IMR-90 (cell line): ENCODE measurements around the gene SERPINA10. TPM values are rescaled to one million over a fixed set of nuclear protein-coding genes. Genes with fewer than 3 reads are reported as not detected.

Experiments
- ATAC-seq: fragments of 200-7000 bp; cut with Tn5 transposase; 2 replicates; pipeline ENCODE4 v1.9.1; 2020; ENCODE audit warnings: low read depth, mild to moderate bottlenecking, moderate library complexity
- Bru-seq: library from RNA; stranded (reverse); fragments of 400-500 nt; gene quantifications from one replicate; lab custom pipeline; 2021; lab: Mats Ljungman, UMichigan
- BruChase-seq, 2 experiments: library from RNA; stranded (reverse); fragments of 400-500 nt; gene quantifications; one replicate each; lab custom pipeline; 2021; lab: Mats Ljungman, UMichigan
- BruUV-seq: library from RNA; stranded (reverse); fragments of 400-500 nt; replicated peaks from 2 replicates; lab custom pipeline; 2021; lab: Mats Ljungman, UMichigan
- CTCF ChIA-PET: fragments of 300-600 bp; formaldehyde crosslinking; extraction: SDS; loops from one replicate; lab custom pipeline; 2021; ENCODE audit warnings: antibody characterized with exemption; lab: Yijun Ruan, JAX
- POLR2A ChIA-PET: fragments of 300-600 bp; sonication (Branson Sonifier 250); formaldehyde crosslinking; loops from one replicate; lab custom pipeline; 2022; ENCODE audit warnings: antibody characterized with exemption; ENCODE audit not compliant: unreplicated experiment; lab: Charles Lee
- DNase-seq: peaks from one replicate; pipeline ENCODE4 v3.0.0; 2013
- H2AFZ ChIP-seq: replicated peaks from 2 replicates; pipeline ENCODE3; 2013; ENCODE audit warnings: low read length, mild to moderate bottlenecking; ENCODE audit not compliant: poor library complexity
- H2AK5ac ChIP-seq: 2 replicates; pipeline ENCODE4 v1.6.1; 2013; ENCODE audit warnings: low read depth, low read length, inconsistent platforms
- H2AK9ac ChIP-seq: replicated peaks from 2 replicates; pipeline ENCODE3; 2013; ENCODE audit warnings: mild to moderate bottlenecking, low read depth, low read length, moderate library complexity; ENCODE audit not compliant: poor library complexity
- H2BK120ac ChIP-seq: 2 replicates; pipeline ENCODE4 v1.6.1; 2013; ENCODE audit warnings: low read depth, low read length, inconsistent platforms
- H2BK15ac ChIP-seq: 3 replicates; pipeline ENCODE4 v1.6.1; 2013; ENCODE audit warnings: low read depth, low read length, inconsistent platforms
- H2BK20ac ChIP-seq: 2 replicates; pipeline ENCODE4 v1.6.1; 2013; ENCODE audit warnings: low read depth, mild to moderate bottlenecking, inconsistent platforms, low read length, moderate library complexity
- H2BK5ac ChIP-seq: 2 replicates; pipeline ENCODE4 v1.6.1; 2013; ENCODE audit warnings: mild to moderate bottlenecking, low read depth, low read length, inconsistent platforms; ENCODE audit not compliant: poor library complexity, severe bottlenecking
- H3K14ac ChIP-seq: replicated peaks from 2 replicates; pipeline ENCODE4 v1.6.1; 2013; ENCODE audit warnings: low read depth, low read length, inconsistent platforms
- H3K18ac ChIP-seq: 2 replicates; pipeline ENCODE4 v1.6.1; 2013; ENCODE audit warnings: low read depth, low read length, control low read depth
- H3K23ac ChIP-seq: 2 replicates; pipeline ENCODE4 v1.6.1; 2013; ENCODE audit warnings: low read depth, low read length, inconsistent platforms
- H3K27ac ChIP-seq: 2 replicates; pipeline ENCODE4 v1.5.1; 2013; ENCODE audit warnings: mild to moderate bottlenecking, control low read depth, low read length; ENCODE audit not compliant: insufficient read depth
- H3K27me3 ChIP-seq: 2 replicates; pipeline ENCODE4 v1.6.1; 2013; ENCODE audit warnings: low read length; ENCODE audit not compliant: control insufficient read depth, insufficient read depth
- H3K36me3 ChIP-seq: 2 replicates; pipeline ENCODE4 v1.6.1; 2013; ENCODE audit warnings: low read length, mixed read lengths; ENCODE audit not compliant: control insufficient read depth, insufficient read depth
- H3K4ac ChIP-seq: 2 replicates; pipeline ENCODE4 v1.6.1; 2013; ENCODE audit warnings: low read depth, low read length, inconsistent platforms
- H3K4me1 ChIP-seq: 2 replicates; pipeline ENCODE4 v1.6.1; 2013; ENCODE audit warnings: low read length, mixed read lengths; ENCODE audit not compliant: control insufficient read depth, insufficient read depth
- H3K4me2 ChIP-seq: 2 replicates; pipeline ENCODE4 v1.6.1; 2013; ENCODE audit warnings: low read depth, mild to moderate bottlenecking, control low read depth, low read length, moderate library complexity
- H3K4me3 ChIP-seq: 2 replicates; pipeline ENCODE4 v1.5.1; 2013; ENCODE audit warnings: low read depth, mild to moderate bottlenecking, control low read depth, low read length, moderate library complexity; ENCODE audit not compliant: insufficient read depth
- H3K56ac ChIP-seq: 2 replicates; pipeline ENCODE4 v1.6.1; 2013; ENCODE audit warnings: low read length, inconsistent platforms; ENCODE audit not compliant: insufficient read depth; ENCODE audit errors: extremely low read depth
- H3K79me1 ChIP-seq, 2 experiments: 2 replicates each; pipeline ENCODE4 v1.6.1; 2013; ENCODE audit warnings: low read length in 2 of 2, inconsistent platforms in 1 of 2, low read depth in 1 of 2
- H3K9ac ChIP-seq: 2 replicates; pipeline ENCODE4 v1.6.1; 2013; ENCODE audit warnings: low read depth, low read length, control low read depth
- H3K9me1 ChIP-seq: 2 replicates; pipeline ENCODE4 v1.6.1; 2013; ENCODE audit warnings: low read length, inconsistent platforms; ENCODE audit not compliant: insufficient read depth
- H3K9me3 ChIP-seq: 2 replicates; pipeline ENCODE4 v1.6.1; 2013; ENCODE audit warnings: low read length; ENCODE audit not compliant: control insufficient read depth, insufficient read depth
- H4K20me1 ChIP-seq: 2 replicates; pipeline ENCODE4 v1.6.1; 2013; ENCODE audit warnings: low read length, inconsistent platforms; ENCODE audit not compliant: insufficient read depth
- H4K5ac ChIP-seq: 2 replicates; pipeline ENCODE4 v1.6.1; 2013; ENCODE audit warnings: mild to moderate bottlenecking, low read depth, low read length, control low read depth
- H4K8ac ChIP-seq, 2 experiments: 2 replicates each; pipeline ENCODE4 v1.6.1; 2013; ENCODE audit warnings: low read depth in 2 of 2, low read length in 2 of 2, control low read depth in 1 of 2, inconsistent platforms in 1 of 2
- H4K91ac ChIP-seq: 2 replicates; pipeline ENCODE4 v1.6.1; 2013; ENCODE audit warnings: low read depth, low read length, inconsistent platforms; ENCODE audit not compliant: insufficient read depth
- CTCF ChIP-seq: conservative IDR thresholded peaks from 2 replicates; pipeline ENCODE4 v1.5.1; 2012; ENCODE audit warnings: mild to moderate bottlenecking, low read depth, low read length, improper control_type of control experiment
- MAZ ChIP-seq: IDR thresholded peaks from 2 replicates; pipeline ENCODE4 v1.6.1; 2012; ENCODE audit warnings: low read depth, mild to moderate bottlenecking, low read length, improper control_type of control experiment, moderate library complexity, borderline replicate concordance
- NFE2L2 ChIP-seq: fragments of 150-350 bp; IDR thresholded peaks from 2 replicates; pipeline ENCODE4 v1.6.1; 2016; ENCODE audit warnings: low read depth, mild to moderate bottlenecking, low read length
- POLR2A ChIP-seq: IDR thresholded peaks from 2 replicates; pipeline ENCODE4 v1.6.1; 2012; ENCODE audit warnings: mild to moderate bottlenecking, low read depth, low read length
- RCOR1 ChIP-seq: IDR thresholded peaks from 2 replicates; pipeline ENCODE4 v1.6.1; 2012; ENCODE audit warnings: mild to moderate bottlenecking, low read length, improper control_type of control experiment; ENCODE audit not compliant: insufficient replicate concordance
- SMC3 ChIP-seq: fragments of 150-350 bp; IDR thresholded peaks from 2 replicates; pipeline ENCODE4 v1.6.1; 2016; ENCODE audit warnings: low read depth, mild to moderate bottlenecking, antibody characterized with exemption, low read length, moderate library complexity
- USF2 ChIP-seq: fragments of 150-350 bp; IDR thresholded peaks from 2 replicates; pipeline ENCODE4 v1.6.1; 2017; ENCODE audit warnings: mild to moderate bottlenecking, antibody characterized with exemption, low read length, low read depth
- WGBS, 2 experiments: methylation state at CpG; one replicate each; pipeline versions ENCODE4 v1.1.5 to v1.1.7; 2013; ENCODE audit warnings: missing lambda C conversion rate in 2 of 2; ENCODE audit not compliant: insufficient read length in 1 of 2; ENCODE audit errors: extremely low coverage in 2 of 2; 5-methylcytosine and 5-hydroxymethylcytosine counted together
- dilution Hi-C: fragments of 300-500 bp; cut with HindIII; formaldehyde crosslinking; loops from one replicate; pipeline ENCODE4 v1.14.3; 2018; ENCODE audit warnings: low sequenced_read_pairs; ENCODE audit not compliant: unreplicated experiment
- in situ Hi-C: fragments of 300-500 bp; cut with MboI; formaldehyde crosslinking; loops from 3 replicates; pipeline ENCODE4 v1.14.3; 2019; ENCODE audit warnings: low sequenced_read_pairs, inconsistent platforms, mixed read lengths
- intact Hi-C: fragments of 100-400 bp; cut with micrococcal nuclease; formaldehyde crosslinking; loops from 2 replicates; pipeline ENCODE4 v1.10.0; 2022
- long read RNA-seq: library from polyadenylated mRNA; unstranded; transcript quantifications from one replicate; pipeline ENCODE4 v2.0.0, GENCODE V29; 2021; ENCODE audit not compliant: unreplicated experiment
- polyA plus RNA-seq, 3 experiments: library from polyadenylated mRNA; depleted of rRNA; stranded (reverse); fragments of >200 nt; gene quantifications; 2 replicates each; pipeline ENCODE4 v1.2.3, GENCODE V29; 2012; ENCODE audit warnings: low replicate concordance in 1 of 3
- total RNA-seq: library from RNA; depleted of rRNA; stranded (reverse); fragments of >200 nt; gene quantifications from 2 replicates; pipeline ENCODE4 v1.2.3, GENCODE V29; 2012; rRNA removed

SERPINA10 gene
- total RNA-seq: not detected in 2 replicates
- polyA plus RNA-seq (2012; rRNA removed): not detected in 2 replicates
- polyA plus RNA-seq (2012; cell fraction: cytosol; rRNA removed): not detected in 2 replicates
- polyA plus RNA-seq (2012; cell fraction: nucleus; rRNA removed; ENCODE audit: low replicate concordance): not detected in 2 replicates
- not detected for Bru-seq, nascent RNA
- not detected for BruChase-seq, experiment 1, labeled RNA remaining after a 6-hour chase
- not detected for BruChase-seq, experiment 2, labeled RNA remaining after a 2-hour chase
- long read RNA-seq: 0 reads

GRCh38 chr14:94292872-94293577, at the start of gene SERPINA10:
Gene SERPINA10, minus strand, starts transcription at chr14:94293268. Its CDS starts 2,675 bp downstream, at chr14:94290593.
- Histone ChIP-seq H2AK5ac (no peak within 1 kb of the TSS), H4K91ac (no peak within 1 kb of the TSS), H2BK20ac (no peak within 1 kb of the TSS), H3K18ac (no peak within 1 kb of the TSS), H3K4me3 (no peak within 1 kb of the TSS), H2BK5ac (no peak within 1 kb of the TSS), H2AFZ (no peak within 1 kb of the TSS), H2AK9ac (no peak within 1 kb of the TSS), H4K20me1 (no peaks in the 10 kb centered on the region; the same call in 1 of the 2 replicates), H4K5ac (no peak within 1 kb of the TSS), H2BK120ac (no peak within 1 kb of the TSS), H3K56ac (no peak within 1 kb of the TSS), H3K14ac (no peak within 1 kb of the TSS), H3K36me3 (no peaks in the 10 kb centered on the region), H3K9me3 (peaks cover 4% of the 10 kb centered on the region; the same call in 1 of the 2 replicates), H3K27me3 (no peaks in the 10 kb centered on the region), H3K9me1 (no peaks in the 10 kb centered on the region), H3K23ac (no peak within 1 kb of the TSS), H3K27ac (no peak within 1 kb of the TSS), H3K79me1 (no peaks in the 10 kb centered on the region), H3K4ac (no peak within 1 kb of the TSS), H2BK15ac (no peak within 1 kb of the TSS), H3K4me1 (no peaks in the 10 kb centered on the region), H3K4me2 (no peak within 1 kb of the TSS), H4K8ac (no peak within 1 kb of the TSS), H3K9ac (no peak within 1 kb of the TSS)
- dilution Hi-C loops: no loop called here
- 0% methylated on average over 1 of the region's 10 CpGs; no CpG with 5 or more reads in 1 of the 2 experiments for WGBS, 2 experiments
- intact Hi-C loops: no loop called here
- ChIA-PET CTCF (no interaction called here), POLR2A (interaction anchor here (0.8 kb wide), 1 partner anchor 9 kb away, joined by 3 read pairs; no protein-coding TSS in a partner anchor)
- DNase-seq (no peak), ATAC-seq (no peak)
- TF ChIP-seq MAZ: no peak
- no peak for TF ChIP-seq CTCF
- TF ChIP-seq USF2: no peak
- no peak for TF ChIP-seq SMC3
- TF ChIP-seq RCOR1: no peak
- no peak for TF ChIP-seq NFE2L2
- no peak for TF ChIP-seq POLR2A
- in situ Hi-C loops: no loop called here
- BruUV-seq: no TSS peak
